GM12872 (cell line): ENCODE measurements around the gene GALNT2.

Experiments used
- CTCF ChIP-seq: IDR thresholded peaks from 3 replicates; pipeline ENCODE4 v1.5.1; 2011; ENCODE audit warnings: low read depth, mild to moderate bottlenecking, low read length, moderate library complexity; ENCODE audit not compliant: insufficient read depth

Gene GALNT2

GRCh38 chr1:230230948-230231773, 164.1 kb downstream of the GALNT2 start:
- TF ChIP-seq CTCF: no peak

- TF ChIP-seq CTCF: no peak
Measured at GRCh38 chr1:230231774-230232145, 164.7 kb downstream of the GALNT2 start.

- TF ChIP-seq CTCF: no peak
Measured at GRCh38 chr1:230232371-230232771, 165.3 kb downstream of the GALNT2 start.

GRCh38 chr1:230233786-230234185, 166.7 kb downstream of the GALNT2 start:
- no peak for TF ChIP-seq CTCF

GRCh38 chr1:230235876-230236275, 168.8 kb downstream of the GALNT2 start:
- no peak for TF ChIP-seq CTCF

DNA sequence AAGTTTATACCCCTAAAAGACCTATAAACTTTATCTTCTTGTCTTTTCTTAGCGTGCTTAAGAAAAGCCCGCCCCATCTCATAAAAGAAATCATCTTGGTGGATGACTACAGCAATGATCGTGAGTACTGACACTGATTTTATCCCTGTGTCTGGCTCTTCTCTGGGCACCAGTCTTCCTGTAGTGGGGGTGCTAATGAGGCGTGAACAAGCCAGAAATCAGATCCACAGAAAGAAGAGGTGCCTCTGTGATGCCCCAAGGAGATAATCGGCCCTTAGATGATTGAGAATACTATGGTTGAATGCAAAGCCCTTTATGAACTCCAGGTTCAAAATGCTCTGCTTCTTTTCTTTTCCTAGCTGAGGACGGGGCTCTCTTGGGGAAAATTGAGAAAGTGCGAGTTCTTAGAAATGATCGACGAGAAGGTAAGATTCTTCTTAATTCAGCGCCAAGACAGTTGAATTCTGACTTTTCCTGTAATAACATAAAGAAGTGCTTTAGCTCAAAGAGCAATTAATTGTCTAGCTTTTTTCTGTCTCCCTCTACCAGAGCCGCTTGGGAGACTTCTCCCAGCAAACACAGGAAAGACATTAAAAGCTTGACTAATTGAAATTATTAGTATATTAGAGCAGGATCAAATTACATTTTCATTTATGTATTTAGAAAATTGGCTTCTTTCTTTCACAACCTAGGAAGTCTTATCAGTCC, 169.4 kb downstream of the GALNT2 start:
- TF ChIP-seq CTCF: no peak

DNA sequence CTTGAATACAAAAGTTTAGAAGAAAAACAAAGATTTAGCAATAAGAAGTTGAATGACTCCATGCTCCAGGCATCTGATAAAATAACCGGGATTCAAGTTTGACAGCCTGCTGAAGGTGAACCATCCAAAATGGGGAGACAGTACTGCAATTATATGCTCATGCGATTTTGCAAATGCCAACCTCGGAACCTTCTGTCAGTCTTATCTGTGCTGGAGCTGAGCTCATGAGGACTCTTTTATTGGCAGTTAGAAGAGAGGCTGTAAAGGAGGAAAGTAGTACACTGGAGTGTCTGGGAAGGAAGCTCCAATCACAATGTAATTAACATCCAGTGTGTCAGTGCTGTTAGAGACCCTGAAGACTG, 170.0 kb downstream of the GALNT2 start:
- TF ChIP-seq CTCF: no peak
